CD4-positive, alpha-beta T cell treated with Interleukin-17A for 1 hour (primary cell): ENCODE measurements around the gene CCDC149.

Experiments used
- DNase-seq: peaks from one replicate; pipeline ENCODE4 v3.0.0-alpha.2; 2020

CCDC149 gene

DNA sequence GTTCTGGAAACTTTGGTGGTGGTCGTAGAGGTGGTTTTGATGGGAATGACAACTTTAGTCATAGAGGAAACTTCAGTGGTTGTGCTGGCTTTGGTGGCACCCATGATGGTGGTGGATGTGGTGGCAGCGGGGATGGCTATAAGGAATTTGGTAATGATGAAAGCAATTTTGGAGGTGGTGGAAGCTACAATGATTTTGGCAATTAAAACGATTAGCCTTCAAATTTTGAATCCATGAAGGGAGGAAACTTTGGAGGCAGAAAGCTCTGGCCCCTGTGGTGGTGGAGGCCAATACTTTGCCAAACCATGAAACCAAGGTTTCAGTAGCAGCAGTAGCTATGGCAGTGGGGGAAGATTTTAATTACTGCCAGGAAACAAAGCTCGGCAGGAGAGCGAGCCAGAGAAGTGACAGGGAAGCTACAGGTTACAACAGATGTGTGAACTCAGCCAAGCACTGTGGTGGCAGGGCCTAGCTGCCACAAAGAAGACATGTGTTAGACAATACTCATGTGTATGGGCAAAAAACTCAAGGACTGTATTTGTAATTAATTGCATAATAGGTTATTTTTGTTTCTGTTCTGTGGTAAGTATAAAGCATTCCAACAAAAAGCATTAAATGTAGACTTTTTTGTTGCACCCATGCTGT lies 140.7 kb downstream of the CCDC149 start:
- no peak for DNase-seq

DNA sequence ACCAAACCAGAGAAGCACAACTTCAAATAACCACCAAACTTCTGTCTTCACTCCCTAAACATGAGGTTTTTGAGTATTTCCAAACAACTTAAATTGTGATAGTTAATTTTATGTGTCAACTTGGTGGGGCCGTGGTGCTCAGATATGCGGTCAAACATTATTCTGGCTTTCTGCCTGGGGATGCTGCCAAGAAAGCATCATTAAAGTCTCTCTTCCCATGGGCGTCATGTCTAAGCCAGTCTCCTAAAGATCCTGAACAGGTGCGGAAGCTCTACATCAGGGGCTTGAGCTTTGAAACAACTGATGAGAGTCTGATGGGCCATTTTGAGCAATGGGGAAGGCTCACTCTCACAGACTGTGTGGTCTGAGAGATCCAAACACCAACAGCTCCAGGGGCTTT lies 141.6 kb downstream of the CCDC149 start:
- DNase-seq: no peak

DNA sequence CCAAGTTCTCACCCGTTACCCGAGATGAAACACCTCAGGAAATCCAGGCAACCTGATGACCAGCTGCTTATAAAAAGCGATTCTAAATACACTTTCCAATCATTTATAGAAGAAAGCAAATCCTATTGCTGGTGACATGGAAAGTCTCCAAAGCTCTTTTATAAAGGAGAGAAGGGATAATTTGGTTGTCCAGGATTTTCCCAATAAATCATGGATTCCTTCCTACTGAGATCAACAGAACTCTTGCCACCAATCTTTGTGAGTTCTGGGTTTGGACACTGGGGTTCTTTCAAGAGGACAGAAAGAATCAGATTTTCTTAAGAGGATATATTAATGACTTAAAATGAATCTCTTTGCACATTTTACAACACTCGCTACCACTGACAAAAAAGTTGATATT lies 142.2 kb downstream of the CCDC149 start:
- no peak for DNase-seq

DNA sequence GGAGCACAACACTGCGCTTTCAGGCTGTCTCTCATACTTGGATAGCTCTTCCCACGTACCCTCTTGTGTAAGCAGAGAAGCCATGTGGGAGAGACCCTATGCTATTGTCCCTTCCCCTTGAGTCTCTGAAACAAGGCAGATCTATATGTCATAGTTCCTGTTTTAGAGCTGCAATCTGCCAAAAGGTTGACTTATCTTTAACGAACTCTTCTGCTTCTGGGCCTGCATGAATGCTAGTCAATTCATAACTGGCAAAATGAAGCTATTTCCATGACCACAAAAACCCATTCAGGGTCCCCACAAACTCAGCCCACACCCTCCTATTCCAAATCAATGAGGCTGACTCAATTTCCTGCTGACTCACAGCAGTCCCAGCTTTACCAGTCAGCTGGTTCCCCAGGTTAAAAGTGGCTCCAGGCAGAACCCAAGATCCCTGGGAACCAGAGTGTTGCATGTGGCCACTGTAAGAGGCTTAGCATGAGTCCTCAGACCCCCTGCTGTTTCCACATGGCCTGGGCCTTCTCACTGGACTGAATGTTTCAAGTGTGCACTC lies 142.7 kb downstream of the CCDC149 start:
- DNase-seq: no peak

DNA sequence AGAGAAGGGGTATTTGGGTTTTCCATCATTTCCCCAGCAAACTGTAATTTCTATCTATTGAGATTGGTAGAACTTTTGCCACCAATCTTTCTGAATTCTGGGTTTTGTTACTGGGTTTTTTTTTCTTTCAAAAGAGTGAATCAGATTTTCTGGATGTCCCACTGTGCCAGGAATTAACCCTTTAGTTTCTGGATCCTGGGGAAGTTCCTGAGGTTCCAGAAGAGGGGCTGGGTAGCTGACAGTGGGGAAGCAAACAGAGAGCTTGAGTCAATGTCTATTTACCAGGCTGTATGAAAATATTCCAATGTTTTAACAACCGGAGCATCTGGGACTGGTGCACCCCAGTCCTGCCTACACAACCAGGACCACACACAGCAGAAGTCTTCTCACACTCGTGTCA lies 143.3 kb downstream of the CCDC149 start:
- no peak for DNase-seq

DNA sequence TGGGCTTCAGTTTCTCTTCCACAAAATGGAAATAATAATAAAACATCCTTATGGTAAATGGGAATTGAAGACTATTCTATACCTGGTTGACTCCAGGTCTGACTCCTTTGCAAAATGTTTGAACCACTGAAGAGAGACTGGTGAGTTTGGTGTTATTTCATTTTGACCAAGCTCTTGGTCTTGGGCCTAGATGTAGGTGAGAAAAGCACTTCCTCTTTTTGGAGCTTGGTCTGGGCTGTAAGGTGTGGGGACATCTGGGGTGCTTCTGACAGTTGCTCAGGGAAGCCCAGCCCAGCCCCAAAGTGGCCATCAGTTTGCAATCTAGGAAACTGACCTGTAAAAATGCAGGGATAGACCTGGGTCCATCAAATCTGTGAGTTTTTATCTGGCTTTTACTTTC lies 144.2 kb downstream of the CCDC149 start:
- DNase-seq: no peak

DNA sequence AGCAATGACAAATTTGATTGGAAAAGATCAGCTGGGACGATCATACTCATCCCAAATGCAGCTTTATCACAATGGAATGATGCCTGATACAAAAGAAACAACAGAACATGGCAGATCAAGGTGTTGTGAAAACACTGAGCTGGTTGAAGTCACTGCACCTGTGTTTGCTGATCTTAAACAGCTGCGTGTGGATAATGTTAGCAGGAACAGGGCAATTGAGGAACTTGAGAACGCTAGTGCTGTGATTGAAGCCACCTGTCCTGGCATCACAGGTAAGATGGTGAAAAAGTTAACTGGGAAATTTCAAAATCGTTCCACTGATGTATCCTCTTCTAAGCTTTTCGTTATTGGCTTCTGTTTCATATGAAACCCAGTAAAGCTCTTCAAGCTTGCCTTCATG lies 144.8 kb downstream of the CCDC149 start:
- no peak for DNase-seq

DNA sequence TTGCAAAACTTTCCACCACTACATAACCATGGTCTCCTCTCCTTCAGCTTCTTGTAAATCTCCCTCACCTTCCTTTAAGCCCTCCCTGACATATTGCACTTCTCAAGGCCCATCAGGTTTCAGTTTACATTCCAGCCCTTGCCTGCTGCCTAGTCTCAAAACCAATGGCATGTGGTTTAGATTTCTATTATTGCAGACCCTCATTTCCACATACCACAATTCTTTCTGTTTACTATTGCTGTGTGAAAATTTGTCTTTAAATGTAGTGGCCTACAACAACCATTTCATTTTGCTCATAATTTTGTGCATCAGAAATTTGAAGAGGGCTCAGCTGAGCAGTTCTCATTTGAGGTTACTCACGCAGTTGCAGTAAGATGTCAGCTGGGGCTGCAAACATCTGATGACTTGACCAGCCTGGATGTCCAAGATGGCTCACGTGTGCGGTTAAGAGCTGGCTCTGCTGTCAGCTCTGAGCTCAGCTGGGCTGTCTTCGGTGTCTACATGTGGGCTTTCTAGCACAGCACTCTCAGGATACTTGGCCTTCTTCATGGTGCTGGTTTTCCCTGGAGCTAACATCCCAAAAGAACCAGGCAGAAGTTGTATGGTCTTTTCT lies 147.4 kb downstream of the CCDC149 start:
- no peak for DNase-seq

DNA sequence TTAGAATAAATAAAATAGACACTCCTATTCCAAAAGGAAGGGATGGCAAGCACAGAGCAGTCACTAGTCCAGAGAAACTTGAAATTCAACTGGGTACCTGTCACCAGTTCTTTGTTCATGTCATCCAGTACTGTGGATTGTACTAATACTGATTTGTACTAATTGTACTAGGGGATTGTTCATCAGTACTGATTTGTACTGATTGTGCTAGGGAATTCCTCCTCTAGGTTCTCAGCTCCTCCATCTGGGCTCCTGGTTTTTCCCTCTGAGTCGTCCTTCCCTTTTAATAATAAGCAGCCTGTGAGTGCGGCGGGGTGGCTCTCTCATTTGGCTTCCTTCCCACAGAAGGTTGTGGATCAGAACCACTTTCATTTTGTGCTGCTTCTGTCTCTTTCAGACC lies 148.5 kb downstream of the CCDC149 start:
- no peak for DNase-seq

DNA sequence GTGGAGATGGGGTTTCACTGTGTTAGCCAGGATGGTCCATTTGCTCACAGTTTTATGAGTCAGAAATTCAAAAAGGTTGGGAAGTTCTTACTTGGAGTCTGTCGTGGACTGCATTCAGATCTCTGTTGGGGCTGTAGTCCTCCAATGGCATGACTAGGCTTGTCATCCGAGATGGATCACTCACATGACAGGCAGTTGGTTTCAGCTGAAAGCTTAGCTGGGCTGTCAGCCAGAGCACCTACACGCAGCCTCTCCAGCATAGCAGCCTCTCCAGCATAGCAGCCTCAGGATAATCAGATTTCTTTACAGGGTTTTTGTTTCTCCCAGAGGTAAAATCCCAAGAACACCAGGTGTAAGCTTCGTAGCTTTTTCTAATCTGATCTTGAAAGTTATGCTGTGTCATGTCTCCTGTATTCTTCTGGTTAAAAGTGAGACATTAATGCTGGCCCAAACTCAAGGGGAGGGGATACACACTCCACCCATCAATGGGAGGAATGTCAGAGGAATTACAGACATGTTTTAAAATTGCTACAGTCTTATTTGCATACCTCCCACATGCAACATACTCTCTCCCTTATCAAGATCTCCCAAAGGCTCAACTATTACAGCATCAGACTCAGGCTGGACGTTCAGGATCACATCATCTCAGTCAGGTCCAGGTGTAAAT lies 149.1 kb downstream of the CCDC149 start:
- no peak for DNase-seq
